GM12873 (cell line): ENCODE measurements around the gene PHLDB1.

ENCODE experiments used
- CTCF ChIP-seq: IDR thresholded peaks from 2 replicates; pipeline ENCODE4 v1.5.1; 2012; ENCODE audit warnings: low read depth, mild to moderate bottlenecking, moderate library complexity, low read length, control low read depth; ENCODE audit not compliant: insufficient read depth; ENCODE audit errors: missing control alignments

Gene PHLDB1

GRCh38 chr11:118622376-118623268 lies 15.2 kb downstream of the PHLDB1 start:
- no peak for TF ChIP-seq CTCF

GRCh38 chr11:118623269-118623655 lies 15.8 kb downstream of the PHLDB1 start:
- no peak for TF ChIP-seq CTCF

- TF ChIP-seq CTCF = no peak
Observed at GRCh38 chr11:118625036-118625690, 17.7 kb downstream of the PHLDB1 start.

GRCh38 chr11:118625976-118626375 lies 18.6 kb downstream of the PHLDB1 start:
- TF ChIP-seq CTCF = no peak

GRCh38 chr11:118627566-118627965 lies 20.2 kb downstream of the PHLDB1 start:
- TF ChIP-seq CTCF = no peak

- TF ChIP-seq CTCF = no peak
Observed at GRCh38 chr11:118628031-118628430, 20.6 kb downstream of the PHLDB1 start.

GRCh38 chr11:118628432-118628831 lies 21.0 kb downstream of the PHLDB1 start:
- TF ChIP-seq CTCF = no peak
